ENCODE measurements around the gene UBE4A.

Gene UBE4A

DNA sequence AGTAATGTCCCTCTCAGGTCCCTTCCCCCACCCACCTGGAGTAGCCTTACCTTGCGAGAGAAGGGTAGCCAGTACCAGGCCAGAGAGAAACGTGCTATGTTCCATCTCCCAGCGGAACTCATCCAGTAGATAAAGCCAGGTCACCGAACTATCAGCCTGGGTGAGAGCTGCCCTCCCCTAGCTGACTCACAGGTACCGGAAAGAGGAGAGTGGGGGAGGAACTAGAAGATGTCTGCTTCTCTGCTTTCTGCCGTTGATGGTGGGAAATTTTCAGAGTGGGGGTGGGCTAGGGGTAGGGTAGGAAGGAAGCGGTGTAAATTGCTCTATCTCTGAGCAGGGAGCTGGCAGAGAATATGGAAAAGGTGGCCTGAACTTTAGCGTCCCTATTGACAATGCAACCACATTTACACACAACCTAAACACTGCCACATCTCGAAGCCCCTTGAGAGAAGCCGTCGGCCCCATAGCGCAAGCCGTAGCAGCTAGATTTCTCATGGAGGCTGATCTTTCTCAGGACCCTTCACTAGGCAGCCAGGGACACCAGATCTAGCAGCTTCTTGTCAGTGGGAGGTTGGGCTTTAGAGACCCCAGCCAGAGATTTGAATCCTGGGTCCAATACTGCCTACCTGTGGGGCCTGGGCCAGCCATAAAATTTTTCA, 16.8 kb upstream of the UBE4A start, which contains the start of gene CD3D:
CD3D (minus strand) TSS at position 203 of the 659 bp plus-strand sequence; CDS start at position 105, 98 bp downstream.
- no peak for DNase-seq

DNA sequence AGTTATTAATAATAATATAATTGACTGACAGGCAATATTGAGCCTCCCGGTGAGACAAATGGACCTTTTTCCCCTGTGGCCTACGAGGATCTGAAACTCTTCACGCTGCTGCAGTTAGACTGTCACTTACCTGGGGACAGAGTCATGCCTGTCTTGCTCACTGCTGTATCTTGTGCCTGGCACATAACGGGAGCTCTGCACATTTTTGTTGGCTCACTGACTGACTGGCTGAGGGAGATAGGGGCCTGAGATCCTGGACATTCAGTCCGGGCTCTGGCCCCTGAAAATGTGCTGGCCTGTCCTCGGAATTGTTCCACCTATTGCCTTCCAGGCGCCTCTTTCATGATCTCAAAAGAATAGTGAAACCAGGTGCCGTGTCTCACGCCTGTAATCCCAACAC, 16.2 kb upstream of the UBE4A start:
- no peak for DNase-seq

DNA sequence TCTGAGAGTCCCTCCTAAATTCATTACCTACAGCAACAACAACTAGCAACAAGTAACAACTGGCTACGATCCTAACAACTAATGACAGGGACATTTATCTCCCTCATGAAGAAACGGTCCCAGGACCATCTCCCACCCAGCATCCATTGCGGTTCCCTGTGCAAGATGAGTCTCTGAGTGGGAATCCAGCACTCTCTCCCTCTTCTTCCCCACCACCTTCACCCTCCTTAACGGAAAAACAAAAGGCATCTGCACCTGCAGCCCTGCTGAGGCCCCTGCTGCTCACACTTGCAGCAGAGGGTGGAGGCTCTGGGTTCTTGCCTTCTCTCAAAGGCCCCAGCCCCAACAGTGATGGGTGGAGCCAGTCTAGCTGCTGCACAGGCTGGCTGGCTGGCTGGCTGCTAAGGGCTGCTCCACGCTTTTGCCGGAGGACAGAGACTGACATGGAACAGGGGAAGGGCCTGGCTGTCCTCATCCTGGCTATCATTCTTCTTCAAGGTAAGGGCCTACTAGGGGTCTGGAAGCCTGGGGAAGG, 15.4 kb upstream of the UBE4A start, which contains the start of gene CD3G:
CD3G (plus strand) TSS at position 364 of the 535 bp plus-strand sequence; CDS start at position 444, 80 bp downstream.
- no peak for DNase-seq

DNA sequence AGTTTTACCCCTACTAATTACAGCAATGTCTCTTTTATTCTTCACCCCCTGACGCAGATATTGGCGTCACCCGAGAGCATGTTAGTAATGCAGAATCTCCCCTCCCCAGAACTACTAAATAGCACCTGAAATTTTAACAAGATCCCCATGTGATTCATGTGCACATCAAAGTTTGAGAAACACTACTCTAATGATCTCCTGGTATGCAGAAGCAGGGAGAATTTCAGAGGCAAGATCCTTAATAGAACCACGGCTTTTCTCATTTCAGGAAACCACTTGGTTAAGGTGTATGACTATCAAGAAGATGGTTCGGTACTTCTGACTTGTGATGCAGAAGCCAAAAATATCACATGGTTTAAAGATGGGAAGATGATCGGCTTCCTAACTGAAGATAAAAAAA, 9.9 kb upstream of the UBE4A start:
- DNase-seq, result no peak

DNA sequence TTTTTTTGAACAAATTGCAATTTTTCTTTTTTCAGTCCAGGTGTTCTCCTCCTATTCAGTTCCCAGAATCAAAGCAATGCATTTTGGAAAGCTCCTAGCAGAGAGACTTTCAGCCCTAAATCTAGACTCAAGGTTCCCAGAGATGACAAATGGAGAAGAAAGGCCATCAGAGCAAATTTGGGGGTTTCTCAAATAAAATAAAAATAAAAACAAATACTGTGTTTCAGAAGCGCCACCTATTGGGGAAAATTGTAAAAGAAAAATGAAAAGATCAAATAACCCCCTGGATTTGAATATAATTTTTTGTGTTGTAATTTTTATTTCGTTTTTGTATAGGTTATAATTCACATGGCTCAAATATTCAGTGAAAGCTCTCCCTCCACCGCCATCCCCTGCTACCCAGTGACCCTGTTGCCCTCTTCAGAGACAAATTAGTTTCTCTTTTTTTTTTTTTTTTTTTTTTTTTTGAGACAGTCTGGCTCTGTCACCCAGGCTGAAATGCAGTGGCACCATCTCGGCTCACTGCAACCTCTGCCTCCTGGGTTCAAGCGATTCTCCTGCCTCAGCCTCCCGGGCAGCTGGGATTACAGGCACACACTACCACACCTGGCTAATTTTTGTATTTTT, 6.2 kb upstream of the UBE4A start:
- peak in 2 of 3 experiments; percentile 45 to 62 for DNase-seq

DNA sequence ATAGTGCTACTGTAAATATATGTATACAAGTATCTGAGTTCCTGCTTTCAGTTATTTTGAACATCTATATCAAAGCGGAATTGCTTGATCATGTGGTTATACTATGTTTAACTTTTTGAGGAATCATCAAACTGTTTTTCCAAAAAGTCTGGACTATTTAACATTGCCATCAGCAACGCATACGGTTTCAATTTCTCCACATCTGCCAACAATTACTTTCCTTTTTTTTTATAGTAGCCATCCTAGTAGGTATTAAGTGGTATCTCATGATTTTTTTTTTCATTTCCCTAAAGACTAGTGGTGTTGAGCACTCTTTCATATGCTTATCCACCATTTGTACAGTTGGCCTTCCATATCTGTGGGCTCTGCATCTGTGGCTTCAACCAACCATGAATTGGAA, 1.3 kb upstream of the UBE4A start:
- no peak for DNase-seq

DNA sequence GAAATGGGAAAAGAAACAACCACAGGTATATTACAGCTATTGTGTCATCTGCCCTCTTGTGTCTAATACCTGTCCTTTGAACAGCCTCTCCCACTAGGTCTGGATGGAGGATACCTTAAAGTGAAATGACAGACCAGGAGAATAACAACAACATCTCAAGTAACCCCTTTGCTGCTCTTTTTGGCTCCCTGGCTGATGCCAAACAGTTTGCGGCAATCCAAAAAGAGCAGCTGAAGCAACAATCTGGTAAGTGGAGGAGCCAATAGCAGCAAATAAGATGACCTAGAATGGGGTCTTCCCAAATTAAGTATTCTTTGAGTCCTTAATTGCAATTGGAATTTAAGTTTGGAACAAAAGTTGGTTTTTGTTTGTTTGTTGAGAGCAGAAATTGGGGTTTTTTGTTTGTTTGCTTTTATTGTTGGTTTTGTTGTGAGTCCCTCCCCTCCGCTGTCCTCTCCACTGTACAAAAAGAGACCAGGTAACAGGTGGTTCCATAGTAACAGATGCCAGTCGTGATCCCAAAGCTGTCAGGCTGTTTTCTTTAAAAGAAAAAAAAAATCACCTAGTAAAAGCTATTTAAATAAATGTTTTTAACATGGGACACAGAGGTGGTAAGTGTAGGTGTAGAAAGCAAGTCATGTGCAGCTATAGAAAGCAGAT, 5.7 kb downstream of the UBE4A start:
- DNase-seq, result no peak

DNA sequence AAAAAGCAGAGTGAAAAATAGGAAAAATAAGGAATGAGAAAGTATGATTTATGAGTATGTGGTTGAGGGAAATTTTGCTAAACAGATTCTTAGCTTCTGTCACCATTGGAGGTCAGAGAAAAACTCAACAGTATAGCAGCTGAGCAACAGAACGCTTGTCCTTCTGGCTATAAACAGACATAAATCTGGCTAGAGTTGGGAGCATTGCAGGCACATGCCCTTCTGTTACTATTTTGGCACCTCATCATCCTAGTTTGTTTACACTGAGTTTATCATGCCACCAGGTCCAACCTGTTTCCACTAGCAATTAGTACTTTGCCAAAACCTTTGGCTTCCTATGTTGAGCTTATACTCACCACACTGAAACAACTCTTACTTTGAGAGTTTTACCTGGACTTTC, 6.9 kb downstream of the UBE4A start:
- no peak for DNase-seq

DNA sequence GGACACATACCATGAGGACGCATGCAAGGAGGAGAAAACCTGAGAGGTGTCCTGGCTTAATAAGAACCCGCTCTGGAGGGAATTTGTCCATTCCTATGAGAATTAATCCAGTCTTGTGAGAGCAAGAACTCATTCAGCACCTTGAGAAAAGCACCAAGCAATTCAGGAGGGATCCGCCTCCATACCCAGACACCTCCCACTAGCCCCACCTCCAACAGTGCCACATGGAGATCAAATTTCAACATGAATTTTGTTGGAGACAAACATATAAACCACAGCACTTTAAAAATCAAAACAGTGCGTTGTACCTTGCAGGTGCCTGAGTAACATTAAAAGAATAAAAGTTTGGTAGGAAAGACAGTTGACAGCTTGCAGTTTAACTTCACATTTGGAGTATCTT, 11.4 kb downstream of the UBE4A start:
- no peak for DNase-seq

DNA sequence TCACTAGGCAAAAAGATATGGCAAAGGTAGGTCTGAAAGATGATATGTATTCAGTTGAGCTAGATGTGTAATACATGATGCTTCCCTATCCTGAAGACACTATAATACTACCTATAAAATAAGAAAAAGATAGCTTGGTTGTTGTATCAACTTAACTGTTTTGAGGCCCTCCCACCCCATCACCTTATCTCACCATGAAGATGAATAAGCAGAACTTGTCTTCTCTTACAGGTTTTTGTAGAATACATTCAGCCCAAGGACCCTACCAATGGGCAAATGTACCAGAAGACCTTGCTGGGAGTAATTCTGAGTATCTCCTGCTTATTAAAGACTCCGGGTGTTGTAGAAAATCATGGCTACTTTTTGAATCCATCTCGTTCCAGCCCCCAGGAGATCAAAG, 13.9 kb downstream of the UBE4A start:
- DNase-seq, result no peak

DNA sequence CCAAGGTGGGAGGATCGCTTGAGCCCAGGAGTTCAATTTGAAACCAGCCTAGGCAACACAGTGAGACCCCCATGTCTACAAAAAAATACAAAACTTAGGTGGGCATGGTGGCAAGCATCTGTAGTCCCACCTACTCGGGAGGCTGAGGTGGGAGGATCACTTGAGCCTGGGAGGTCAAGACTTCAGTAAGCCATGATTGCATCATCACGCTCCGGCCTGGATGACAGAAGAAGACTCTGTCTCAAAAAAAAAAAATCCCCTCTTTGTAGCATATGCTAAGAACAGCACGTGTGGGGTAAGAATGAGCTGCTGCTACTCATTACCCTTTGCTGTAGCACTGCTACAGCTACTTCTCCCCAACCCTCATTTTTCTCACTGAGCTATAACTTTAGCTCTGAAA, 14.5 kb downstream of the UBE4A start:
- no peak for DNase-seq

DNA sequence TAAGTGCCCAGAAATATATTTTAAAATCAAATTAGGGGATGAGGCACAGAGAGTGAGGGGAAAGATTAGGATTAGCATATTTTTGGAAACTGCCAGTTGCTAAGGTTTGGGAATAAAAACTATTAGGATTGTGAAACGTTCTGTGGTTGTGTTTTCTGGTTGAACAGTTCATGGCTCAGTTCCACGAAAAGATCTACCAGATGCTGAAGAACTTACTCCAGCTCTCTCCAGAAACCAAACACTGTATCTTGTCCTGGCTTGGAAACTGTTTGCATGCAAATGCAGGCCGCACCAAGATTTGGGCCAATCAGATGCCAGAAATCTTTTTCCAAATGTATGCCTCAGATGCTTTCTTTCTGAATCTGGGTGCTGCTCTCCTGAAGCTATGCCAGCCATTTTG, 15.3 kb downstream of the UBE4A start:
- DNase-seq, result no peak

DNA sequence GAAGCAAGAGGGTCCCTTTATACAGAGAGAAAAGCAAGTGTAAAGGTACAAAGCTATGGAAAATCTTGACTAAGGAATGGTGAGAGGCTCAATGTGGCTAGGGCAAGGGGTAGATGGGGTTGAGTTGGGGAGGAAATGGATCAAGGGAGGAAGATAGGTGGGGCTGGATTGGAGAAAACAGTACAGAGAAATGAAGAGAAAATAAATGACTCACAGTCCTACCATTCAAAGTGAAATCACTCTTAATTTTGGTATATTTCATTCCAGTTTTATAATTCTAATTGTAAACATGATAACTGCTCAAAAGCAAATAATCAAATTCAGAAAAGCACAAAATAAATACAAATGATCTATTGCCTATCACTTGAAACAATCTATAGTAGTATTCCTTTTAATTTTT, 16.6 kb downstream of the UBE4A start:
- DNase-seq, result no peak

DNA sequence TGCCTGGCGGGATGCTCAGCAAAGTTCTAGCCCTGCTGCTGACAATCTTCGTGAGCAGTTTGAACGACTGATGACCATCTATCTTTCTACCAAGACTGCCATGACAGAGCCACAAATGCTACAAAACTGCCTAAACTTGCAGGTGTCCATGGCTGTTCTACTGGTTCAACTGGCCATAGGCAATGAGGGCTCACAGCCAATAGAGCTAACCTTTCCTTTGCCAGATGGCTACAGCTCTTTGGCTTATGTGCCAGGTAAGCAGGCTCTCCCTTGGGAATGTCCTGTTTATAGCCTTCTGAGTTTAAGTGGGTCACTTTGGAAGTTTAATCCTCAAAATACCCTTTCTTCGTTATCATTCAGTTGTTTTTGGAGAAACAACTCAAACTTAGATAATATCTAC, 20.1 kb downstream of the UBE4A start:
- DNase-seq, result no peak

DNA sequence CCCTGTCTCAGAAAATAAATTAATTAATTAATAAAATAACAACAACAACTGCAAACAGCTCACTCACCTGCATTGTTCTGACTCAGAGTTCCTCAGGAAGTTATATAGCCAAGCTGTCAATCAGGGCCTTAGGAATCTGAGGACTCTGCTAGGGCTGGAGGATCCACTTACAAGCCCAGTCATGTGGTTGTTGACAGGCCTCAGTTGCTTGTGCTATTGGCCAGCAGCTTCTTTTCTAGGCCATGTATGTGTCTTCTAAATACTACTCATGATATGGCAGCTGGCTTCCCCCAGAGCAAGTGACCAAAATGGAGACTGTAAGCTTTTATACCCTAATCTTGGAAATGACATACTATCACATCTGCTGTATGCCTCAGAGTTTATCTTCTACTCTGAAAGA, 21.2 kb downstream of the UBE4A start:
- DNase-seq, result no peak

DNA sequence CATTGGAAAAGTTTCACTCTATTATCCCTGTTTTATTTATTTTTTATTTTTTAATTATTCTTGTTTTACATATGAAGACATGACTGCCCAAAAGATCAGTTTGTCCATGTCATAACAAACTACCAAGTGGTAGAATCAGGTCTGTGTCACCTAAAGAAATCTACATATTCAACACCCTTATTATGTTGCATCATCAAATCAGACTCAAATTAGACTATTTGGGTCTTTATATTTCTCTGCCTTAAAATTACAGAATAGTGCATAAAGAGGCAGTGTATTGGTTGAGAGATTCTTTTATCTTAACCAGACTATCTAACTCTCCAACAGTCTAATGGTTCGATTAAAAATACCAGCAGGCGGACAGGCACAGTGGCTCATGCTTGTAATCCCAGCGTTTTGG, 23.6 kb downstream of the UBE4A start:
- DNase-seq, result no peak

DNA sequence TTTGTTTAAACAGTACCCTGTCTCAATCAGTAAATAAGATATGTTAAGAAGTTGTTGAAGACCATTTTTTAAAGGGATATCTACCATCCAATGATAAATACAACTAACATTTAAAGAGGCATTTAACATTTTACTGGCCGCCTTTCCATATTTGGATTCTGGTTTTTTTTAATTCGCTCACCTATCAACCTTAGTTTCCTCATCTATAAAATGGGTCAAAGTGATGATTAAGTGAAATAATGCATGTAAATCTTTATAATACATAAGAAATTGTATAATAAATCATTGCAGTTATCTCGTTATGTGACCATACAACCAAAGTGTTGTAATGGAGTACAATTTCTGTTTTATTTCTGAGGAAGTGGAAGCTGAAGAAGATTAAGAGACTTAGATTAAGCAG, 24.3 kb downstream of the UBE4A start:
- no peak for DNase-seq

DNA sequence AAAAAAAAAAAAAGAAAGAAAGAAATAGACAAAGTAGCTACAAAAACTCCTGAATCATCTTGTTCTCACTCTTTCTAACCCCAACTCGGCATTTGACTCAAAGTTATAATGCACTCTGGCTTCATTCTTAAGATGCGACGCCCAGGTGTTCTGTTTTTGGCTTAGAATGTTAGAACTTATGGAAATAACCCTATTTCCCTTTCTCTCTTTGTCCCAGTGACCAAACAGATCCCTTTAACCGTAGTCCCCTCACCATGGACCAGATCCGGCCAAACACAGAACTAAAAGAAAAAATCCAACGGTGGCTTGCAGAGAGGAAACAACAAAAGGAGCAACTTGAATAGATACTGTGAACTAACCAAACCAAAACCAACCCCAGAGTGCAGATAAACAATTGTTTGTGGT, 36.7 kb downstream of the UBE4A start:
- DNase-seq, result no peak

DNA sequence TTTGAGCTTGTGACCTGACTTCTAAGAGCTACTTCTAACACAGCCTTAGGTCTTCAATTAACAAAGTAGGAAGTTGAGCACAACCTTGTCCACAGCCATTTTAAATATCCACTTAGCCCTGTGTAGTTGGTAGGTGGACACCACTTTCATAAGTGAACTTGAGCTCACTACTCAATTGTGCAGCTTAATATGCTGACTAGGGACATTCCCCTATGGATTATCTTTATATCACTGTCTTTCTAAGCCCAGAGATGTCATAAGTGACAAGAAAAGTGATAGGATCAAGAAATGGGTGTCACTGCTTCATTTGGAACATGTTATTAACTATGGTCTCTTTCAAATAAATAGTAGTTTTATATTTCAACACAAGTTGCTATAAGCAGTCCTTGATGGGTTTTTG, 38.0 kb downstream of the UBE4A start:
- DNase-seq, result no peak

DNA sequence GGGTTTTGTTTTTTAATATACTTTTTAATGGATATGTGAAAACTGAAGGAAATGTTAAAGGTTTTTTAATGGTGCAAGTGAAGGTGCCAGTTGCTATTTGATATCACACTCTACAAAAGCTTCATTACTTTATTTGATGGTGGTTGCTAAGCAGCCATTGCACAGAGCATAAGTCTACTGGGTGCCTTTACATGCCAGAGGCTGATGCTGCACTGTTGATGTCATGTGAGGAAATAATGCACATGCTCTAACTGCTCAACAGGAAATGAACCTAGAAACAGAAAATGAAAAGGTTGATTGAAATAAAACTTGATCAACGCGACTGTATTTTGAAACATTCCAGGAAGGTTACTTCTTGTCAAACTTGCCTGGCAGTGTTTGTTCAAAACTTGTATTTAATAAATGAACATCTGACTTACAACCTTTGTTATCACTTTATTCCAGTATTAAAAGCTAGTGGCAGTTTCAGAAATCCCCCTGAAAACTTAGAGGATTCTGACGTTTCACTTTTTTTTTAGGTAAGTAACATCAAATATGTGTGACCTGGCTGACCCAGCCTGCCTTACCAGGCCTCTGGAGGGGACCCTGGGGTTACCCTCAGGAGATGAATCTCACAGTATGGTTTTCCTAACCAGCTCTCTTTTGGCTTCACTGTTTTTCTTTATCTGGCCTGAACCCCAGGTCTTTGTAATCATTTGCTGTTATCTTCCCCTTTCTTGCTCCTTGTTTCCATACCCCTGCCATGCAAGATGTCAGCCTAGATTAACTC, 39.6 kb downstream of the UBE4A start:
- no peak for DNase-seq

DNA sequence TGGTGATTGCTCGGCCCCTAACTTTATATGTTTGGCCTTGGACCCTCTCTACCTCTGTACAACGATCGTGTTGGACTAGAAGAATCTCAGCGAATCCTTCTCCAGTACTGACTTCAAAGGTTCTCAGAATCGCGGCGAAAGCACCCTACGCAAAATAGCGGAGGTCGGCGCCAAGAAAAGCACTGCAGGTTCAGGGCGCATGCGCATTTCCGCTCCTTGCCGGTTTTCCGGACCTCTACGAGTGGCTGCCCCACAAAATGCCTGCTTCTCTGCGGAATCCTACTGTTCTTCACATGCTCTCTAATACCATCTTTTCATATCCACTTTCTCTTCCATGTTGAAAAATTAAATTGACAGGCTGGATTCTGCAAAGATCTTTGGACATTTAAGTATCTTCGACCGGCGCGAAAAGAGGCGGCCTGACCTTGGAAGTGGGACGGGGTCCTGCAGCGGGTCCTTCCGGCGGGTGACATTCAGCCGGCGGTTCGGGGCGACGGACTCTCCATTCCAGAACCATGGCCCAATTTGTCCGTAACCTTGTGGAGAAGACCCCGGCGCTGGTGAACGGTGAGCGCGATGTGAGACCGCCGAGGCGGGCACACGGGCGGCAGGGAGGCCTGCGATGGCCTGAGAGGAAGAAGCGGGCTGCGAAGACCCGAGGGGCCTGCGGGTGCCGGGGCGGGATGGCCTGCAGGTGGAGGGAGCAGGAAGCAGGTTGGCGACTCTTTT, 41.9 kb downstream of the UBE4A start, which contains the start of gene ATP5MG:
ATP5MG (plus strand) TSS at position 456 of the 729 bp plus-strand sequence; CDS start at position 516, 60 bp downstream.
- peak; percentile 93 to 100 (median 98) for DNase-seq

DNA sequence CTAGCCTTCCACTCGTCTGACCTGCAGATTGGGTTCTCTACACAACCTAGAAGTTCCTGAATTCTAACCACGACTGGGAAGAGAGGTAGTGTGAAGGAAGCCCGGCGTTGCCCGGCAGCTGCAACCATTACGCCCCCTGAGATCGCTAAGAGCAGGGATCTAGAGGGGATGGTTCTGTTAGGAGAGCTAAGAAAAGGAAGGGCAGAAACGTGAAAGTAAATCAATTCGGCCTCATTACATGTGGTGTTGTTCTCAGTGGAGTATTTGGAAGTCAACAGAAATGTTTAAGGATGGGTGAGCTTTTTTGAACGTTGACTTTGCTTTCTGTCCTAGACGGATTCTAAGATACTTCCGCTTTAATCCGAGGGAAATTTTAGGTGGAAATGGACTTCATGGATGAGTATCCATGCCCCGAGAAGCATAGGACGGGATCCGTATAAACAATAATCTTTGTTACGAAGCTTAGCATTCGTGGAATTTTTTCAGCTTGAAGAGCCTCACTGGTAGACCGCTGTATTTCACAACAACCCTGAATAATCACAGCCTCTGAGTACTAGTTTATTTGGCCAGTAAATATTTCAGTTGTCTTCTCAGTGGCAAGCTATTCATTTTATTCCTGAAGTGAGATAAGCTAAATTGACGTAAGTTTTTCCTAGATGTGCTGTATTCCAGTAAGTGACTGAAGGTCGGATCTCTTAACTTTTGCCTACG, 42.6 kb downstream of the UBE4A start:
- DNase-seq, result peak in 1 of 3 experiments; percentile 46
